Chondrocyte (in vitro differentiated cells): ENCODE measurements around the gene P2RX6. TPM values are rescaled to one million over a fixed set of nuclear protein-coding genes. Genes with fewer than 3 reads are reported as not detected.
A peak's percentile ranks its signal among the peaks of the same experiment; 100 is the strongest.

Source experiments
- DNase-seq: peaks from one replicate; pipeline ENCODE4 v3.0.0; 2021; ENCODE audit warnings: mixed read lengths, low spot score
- H3K27ac Mint-ChIP-seq: one replicate; pipeline ENCODE4 v1.8.0; 2021; ENCODE audit warnings: mild to moderate bottlenecking, moderate library complexity, mixed read lengths; ENCODE audit not compliant: unreplicated experiment
- H3K27me3 Mint-ChIP-seq: 2 replicates; pipeline ENCODE4 v1.8.0; 2021; ENCODE audit warnings: low read depth, mixed read lengths
- H3K36me3 Mint-ChIP-seq: 2 replicates; pipeline ENCODE4 v1.8.0; 2021; ENCODE audit warnings: low read depth, mixed read lengths
- H3K4me1 Mint-ChIP-seq: 2 replicates; pipeline ENCODE4 v1.8.0; 2021; ENCODE audit warnings: low read depth, mild to moderate bottlenecking, mixed read lengths
- H3K4me3 Mint-ChIP-seq: one replicate; pipeline ENCODE4 v1.8.0; 2021; ENCODE audit warnings: mild to moderate bottlenecking, moderate library complexity, mixed read lengths; ENCODE audit not compliant: unreplicated experiment
- H3K9me3 Mint-ChIP-seq: 2 replicates; pipeline ENCODE4 v1.8.0; 2021; ENCODE audit warnings: low read depth, mixed read lengths
- CTCF ChIP-seq: fragments of 200-600 bp; sonication (generic); IDR thresholded peaks from 2 replicates; pipeline ENCODE4 v1.5.0; 2021; ENCODE audit warnings: antibody characterized with exemption, mild to moderate bottlenecking, moderate library complexity
- total RNA-seq: library from RNA; stranded (reverse); gene quantifications from 3 replicates; pipeline ENCODE4 v1.2.1, GENCODE V29; 2021

Gene P2RX6
- total RNA-seq, 1 donor from 2014 or later = 2.1 TPM

DNA sequence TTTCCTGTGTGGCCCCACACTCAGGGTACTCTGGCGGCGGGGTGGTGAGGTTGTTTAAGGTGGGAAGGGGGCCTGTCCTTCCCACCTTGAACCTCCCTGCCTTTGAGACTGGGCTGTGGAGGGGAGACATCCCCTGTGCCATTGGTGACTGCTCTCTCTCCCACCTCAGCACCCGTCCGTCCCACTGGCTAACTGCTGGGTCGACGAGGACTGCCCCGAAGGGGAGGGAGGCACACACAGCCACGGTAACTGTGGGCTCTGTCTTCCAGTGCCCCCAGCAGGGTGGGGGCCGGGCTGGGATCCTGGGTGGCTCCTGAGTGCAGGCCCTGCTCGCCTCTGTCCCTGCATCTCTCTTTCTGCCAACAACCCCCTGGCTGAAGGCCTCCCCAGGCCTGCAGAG lies 7.5 kb downstream of the P2RX6 start:
- Mint-ChIP-seq H3K4me3 (no peak overlapping the region), H3K9me3 (no peaks in the 10 kb centered on the region), H3K27ac (no peak overlapping the region), H3K4me1 (peaks cover 8% of the 10 kb centered on the region), H3K27me3 (no peaks in the 10 kb centered on the region), H3K36me3 (no peaks in the 10 kb centered on the region)
- no peak for DNase-seq
- no peak for TF ChIP-seq CTCF

GRCh38 chr22:21022955-21023614 lies 8.1 kb downstream of the P2RX6 start:
- Mint-ChIP-seq H3K4me3 (no peak overlapping the region), H3K4me1 (peaks cover 12% of the 10 kb centered on the region), H3K27me3 (no peaks in the 10 kb centered on the region), H3K9me3 (no peaks in the 10 kb centered on the region), H3K36me3 (no peaks in the 10 kb centered on the region), H3K27ac (no peak overlapping the region)
- peak; percentile 7 for TF ChIP-seq CTCF
- DNase-seq = no peak

GRCh38 chr22:21025266-21025665 lies 10.3 kb downstream of the P2RX6 start:
- DNase-seq = no peak
- no peaks in the 10 kb centered on the region for H3K9me3 Mint-ChIP-seq
- no peaks in the 10 kb centered on the region for H3K27me3 Mint-ChIP-seq
- TF ChIP-seq CTCF = no peak
- H3K36me3 Mint-ChIP-seq = no peaks in the 10 kb centered on the region
- peaks cover 12% of the 10 kb centered on the region for H3K4me1 Mint-ChIP-seq
- no peak overlapping the region for H3K27ac Mint-ChIP-seq
- no peak overlapping the region for H3K4me3 Mint-ChIP-seq

GRCh38 chr22:21025763-21026755 lies 11.1 kb downstream of the P2RX6 start:
- Mint-ChIP-seq H3K27ac (no peak overlapping the region), H3K4me1 (peaks cover 12% of the 10 kb centered on the region), H3K9me3 (no peaks in the 10 kb centered on the region), H3K36me3 (no peaks in the 10 kb centered on the region), H3K4me3 (no peak overlapping the region), H3K27me3 (no peaks in the 10 kb centered on the region)
- TF ChIP-seq CTCF = no peak
- no peak for DNase-seq
